IPS DF 19.7 (cell line): ENCODE measurements around the gene SEC14L1.
"Not testable (repeated sequence)": the region's sequence is repeated elsewhere in the genome, so short reads cannot be mapped to it uniquely, and the experiment has no call there.

Experiments used
- DNase-seq: peaks from one replicate; pipeline ENCODE4 v3.0.0-alpha.2; 2013; ENCODE audit warnings: low read depth, low spot score

Gene SEC14L1

DNA sequence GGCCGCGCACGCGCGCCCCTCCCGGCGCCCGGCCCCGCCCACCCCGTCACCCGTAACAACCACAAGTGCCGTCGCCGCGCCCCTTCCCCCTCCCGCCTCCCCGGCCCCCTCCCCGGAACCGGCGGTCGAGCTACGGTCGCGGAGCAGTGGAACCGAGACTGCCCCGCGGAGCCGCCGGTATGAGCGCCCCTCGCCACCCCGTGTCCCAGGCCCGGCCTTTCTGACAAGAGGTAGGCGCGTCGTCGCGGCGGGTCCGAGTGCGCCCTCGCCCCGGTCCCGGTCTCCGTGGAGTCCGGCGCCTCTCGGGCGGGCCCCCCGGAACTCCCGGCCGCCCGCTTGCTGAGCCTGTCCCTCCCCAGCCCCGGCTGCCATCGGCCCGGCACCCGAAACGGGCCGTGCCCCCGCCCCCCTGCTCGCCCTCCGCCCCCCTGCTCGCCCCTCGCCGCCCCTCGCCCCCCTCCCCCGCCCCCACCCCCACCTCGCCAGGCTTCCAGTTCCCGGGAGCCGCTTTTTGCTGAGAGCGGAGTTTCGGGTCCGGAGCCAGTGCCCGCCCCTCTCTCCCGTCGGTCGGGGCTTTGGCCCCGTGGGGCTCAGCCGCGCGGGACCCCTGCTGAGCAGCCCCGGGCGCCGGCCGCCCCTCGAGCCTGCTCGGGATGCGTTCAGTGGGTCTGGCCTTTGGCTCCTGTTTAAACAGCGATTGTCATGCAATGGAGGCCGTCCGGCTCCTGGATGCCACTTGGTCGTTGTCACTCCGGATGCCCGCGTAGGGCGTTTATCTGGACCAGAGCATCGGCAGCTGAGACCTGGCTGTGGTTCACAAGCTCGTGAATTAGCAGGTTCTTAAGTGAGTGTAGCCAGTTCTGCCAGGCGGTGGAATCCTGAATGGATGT, at the start of gene SEC14L1:
Gene SEC14L1 (plus strand): TSS at position 92 of the 890 bp plus-strand sequence. CDS start 2,628 bp downstream, outside the sequence.
- no peak for DNase-seq

DNA sequence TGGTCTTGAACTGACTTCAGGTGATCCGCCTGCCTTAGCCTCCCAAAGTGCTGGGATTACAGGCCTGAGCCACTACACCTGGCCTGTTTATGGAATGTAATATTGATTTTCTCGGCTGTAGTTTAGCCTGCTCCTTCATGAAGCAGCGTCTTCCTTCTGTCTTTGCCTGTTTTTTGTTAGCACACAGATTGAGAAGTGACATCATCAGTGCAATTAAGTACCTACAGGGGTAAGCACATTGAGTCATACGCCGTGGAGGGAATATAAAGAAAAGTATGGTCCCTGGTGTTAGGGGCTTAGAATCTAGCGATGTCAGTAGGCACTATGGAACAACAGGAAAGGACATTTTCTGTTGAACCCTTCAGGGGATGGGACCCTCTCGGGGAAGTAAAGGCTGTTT, 48.7 kb upstream of the SEC14L1 start:
- no peak for DNase-seq

DNA sequence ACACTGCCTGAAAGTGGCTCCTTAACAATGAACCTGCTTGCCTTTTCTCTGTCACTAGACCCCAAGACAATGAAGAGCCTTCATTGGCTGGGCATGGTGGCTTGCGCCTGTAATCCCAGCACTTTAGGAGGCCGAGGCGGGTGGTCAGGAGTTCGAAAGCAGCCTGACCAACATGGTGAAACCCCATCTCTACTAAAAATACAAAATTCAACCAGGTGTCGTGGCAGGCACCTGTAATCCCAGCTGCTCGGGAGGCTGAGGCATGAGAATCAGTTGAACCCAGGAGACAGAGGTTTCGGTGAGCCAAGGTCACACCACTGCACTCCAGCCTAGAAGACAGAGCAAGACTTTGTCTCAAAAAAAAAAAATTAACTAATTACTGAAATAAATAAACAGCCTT, 45.3 kb upstream of the SEC14L1 start:
- no peak for DNase-seq

DNA sequence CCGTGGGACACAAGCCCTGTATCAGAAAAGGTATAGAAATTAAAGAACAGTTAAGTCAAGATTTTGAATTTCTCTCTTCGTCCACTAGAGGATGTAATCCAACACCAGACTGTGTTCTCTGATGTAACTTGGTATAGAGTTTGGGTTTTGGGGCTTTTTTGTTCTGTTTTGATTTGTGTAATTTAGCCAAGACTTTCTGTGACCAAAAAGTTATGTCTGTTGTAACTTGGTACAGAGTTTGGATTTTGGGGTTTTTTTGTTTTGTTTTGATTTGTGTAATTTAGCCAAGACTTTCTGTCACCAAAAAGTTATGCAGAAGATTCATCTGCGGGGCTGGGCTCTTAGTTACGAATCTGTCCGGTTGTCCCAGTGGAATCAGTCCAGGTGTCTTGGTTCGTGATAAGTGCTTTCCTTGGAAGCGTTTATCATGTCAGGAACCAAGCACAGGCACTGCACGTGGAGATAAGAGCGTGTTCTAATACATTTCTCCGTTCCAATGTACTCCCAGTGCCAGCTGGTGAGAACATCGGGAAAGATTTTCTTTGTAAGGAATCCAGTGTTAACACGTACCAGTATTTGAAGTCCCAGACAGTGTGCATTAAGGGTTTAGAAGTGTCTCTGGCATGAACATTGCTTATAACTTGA, 44.1 kb upstream of the SEC14L1 start:
- DNase-seq, result no peak

DNA sequence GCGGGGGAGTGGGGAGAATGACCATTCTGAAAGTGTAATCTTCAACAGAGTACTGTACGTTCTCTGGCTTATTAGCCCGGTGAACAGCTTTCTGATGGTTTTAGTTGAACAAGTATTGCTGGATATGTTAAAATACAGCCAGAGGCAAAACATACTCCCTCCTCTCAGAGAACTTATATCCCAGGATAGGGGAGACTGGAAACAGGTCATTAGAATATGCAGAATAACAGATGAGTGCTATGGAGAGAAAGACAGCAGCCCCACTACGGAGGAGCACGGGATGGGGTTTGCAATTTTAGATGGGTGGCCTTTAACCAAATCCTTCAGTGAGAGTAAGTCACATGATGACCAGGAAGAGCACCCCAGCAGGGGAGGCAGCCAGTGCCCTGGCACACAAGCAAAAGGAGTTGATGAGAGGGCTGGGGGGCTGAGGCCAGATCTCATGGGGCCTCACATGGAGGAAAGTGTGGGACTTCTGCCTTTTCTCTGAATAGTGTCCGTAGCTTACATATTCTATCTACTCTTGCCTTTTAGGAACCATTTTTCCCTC, 43.1 kb upstream of the SEC14L1 start:
- no peak for DNase-seq

DNA sequence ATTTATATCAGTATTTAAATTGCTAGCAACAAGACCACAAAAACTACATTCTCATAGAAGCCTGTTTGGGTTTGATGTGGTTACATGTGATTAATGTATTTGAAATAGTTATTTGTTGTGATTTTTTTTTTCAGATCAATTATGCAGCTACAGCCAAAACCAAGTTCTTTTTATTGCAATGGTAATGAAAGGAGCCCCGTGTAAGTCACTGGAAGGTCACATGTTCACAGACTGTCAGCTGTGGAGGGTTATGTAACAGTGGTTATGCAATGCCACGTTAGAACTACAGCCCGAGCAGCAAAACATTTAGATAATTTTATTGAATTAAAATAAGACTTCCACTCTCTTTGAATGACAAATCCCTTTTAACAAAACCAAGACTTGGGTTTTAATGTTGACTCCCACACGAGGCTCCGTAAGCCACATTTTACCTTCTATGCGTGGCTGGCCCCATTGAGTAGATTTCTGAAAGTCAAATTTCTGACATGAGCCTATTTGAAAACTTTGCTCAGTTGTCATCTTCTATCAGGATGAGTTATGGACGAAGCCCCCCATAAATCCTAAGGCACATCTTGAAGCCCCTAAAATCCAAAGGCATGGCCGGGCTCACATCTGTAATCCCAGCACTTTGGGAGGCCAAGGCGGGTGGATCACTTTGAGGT, 41.8 kb upstream of the SEC14L1 start:
- DNase-seq, result no peak

DNA sequence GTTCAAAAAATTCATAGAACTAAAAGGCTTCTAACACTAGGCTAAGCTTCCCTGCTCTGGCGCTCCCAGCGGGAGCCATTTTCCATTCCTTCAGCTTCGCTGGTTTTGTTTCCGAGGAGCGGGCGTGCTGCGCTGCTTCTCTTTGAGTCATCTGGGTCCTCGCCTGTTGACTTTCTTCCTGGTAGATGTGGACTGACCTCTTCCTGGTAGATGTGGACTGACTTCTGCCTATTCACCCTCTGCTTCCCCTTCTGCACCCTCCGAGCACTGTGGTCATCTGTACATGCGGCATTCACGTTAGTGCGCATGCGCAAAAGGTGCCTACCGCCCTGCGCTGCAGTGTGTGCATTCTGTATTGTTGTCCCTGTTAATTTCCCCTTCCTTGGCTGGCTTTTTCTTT, 40.8 kb upstream of the SEC14L1 start:
- no peak for DNase-seq

DNA sequence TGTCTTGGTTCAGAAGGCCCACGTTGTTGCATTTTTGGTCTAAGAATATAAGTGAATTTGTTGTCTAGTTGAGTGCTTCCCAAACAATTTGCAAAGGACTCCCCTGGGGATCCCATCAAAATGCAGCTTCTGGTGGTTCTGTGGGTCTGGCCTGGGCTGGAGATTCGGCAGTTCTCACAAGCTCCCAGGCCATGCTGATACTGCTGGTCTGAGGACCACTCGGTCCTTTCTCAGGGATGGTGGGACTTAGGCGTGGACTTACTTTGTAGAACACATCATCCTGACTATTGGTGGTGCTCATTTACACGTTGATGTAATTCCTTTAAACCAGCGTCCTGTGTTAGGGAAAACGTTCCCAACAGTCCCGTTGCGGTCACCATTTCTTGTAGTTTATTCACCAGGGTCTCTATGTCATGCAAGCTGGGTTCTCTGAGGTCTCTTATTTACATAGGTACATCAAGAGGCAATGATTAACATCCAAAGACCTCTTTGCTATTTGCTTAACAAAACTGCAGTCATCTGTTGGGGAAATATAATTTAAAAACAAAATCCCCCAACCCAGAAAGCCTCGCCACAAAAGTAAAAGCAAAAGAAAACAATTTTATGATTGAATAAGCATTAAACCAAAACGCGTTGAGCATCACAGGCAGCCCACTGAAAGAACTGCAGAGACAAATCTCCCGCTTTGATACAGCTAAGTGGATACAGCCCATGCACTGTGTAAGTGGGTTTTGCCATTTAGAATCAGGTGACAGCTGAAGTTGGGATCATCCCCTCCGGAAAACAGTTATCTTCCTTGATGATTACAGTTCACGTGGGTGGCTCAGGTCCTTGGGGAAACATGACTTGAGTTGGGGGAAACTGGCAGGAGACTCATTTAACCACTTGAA, 39.0 kb upstream of the SEC14L1 start:
- DNase-seq, result no peak

DNA sequence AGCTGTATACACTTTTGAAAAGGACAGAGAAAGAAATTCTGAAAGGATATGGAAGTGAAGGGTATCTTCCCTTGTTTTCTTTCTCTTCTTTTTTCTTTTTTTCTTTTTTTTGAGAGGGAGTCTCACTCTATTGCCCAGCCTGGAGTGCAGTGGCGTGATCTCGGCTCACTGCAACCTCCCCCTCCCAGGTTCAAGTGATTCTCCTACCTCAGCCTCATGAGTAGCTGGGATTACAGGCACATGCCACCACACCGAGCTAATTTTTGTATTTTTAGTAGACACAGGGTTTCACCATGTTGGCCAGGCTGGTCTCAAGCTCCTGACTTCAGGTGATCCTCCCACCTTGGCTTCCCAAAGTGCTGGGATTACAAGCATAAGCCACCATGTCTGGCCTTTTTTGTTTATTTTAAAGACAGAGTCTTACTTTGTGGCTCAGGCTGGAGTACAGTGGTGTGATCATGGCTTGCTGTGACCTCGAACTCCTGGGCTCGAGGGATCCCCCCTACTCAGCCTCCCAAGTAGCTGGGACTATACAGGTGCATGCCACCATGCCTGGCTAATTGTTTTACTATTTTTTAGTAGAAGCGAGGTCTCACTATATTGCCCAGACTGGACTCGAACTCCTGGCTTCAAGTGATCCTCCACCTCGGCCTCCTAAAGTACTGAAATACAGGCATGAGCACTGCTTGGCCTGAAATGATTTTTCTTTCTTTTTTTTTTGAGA, 38.2 kb upstream of the SEC14L1 start:
- DNase-seq, result not testable (repeated sequence)

DNA sequence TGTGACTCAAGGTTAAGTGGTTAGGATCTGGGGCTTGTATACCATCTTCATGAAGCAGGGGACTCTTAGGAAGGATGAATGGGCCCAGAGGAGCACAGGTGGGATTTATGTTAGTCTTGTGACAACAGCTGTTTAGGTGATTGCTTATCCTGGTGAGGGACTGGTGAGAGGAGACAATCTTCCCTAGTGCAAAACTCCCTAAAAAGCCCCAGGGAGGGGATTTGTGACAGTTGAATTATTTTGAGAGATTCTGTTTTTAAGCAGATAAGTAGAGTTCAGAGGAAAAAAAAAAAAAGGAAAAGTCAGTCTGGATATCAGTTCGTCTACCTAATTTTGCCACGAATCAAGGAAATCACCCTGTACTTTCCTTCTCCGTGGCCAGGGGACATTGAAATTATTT, 35.1 kb upstream of the SEC14L1 start:
- no peak for DNase-seq

DNA sequence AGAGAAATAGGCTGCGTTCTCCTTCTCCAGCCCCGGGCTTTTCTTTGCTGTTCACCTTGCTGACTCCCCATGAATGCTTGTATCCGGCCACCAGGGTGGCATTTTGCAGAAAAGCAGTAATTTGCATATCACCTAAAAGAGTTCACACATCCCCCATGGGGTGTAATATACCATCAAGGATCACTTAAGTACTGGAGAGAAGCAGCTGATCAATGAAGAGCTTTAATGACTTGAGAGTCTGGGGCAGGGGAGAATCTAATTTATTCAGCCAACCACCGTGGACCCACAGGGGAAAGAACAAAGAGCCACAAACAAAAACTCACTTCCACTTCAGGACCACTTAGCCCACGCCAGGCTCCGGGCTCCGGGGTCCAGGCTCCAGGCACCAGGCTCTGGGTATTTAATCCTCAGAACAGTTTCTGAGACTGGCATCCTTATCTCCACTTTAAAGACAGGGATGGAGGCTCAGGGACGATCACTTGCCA, 33.9 kb upstream of the SEC14L1 start:
- peak; percentile 23 for DNase-seq

DNA sequence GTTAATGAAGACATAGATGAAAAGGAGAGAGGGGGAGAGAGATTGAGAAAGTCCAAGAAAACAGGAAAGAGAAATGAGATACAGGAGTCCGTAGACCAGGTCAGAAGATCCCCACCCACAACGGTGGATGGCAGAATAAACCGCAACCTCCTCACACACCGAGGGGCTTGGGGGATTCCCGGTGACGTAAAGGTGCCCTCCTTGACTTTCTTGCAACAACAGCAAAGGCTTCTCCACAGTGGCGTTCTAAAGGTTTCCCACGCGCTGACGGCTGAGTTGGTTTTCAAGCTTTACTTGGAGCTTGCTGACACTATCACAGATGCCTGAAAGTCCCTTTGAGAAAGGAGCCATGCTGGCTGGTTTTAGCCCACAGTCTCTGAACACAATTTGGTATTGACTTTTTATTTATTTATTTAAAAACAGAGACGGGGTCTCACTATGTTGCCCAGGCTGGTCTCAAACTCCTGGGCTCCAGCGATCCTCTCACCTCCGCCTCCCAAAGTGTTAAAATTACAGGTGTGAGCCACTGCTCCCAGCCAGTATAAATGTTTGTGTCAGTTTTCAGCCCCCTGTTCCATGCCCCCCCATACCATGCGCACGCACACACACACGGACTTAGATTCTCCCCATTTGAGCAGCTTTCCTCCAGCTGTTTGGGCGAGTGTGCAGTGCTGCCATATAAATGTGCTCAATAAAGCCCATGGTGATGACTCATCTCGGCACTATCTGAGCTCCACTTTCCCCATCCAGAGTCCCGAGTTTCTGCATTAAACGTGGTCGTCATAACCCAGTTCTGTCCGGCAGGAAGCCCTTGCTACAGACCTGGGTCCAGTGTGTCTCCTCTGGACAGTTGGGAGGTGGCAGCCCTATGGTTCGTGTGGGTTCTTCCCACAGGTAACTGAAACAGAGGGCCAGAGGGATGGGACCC, 33.0 kb upstream of the SEC14L1 start:
- no peak for DNase-seq

DNA sequence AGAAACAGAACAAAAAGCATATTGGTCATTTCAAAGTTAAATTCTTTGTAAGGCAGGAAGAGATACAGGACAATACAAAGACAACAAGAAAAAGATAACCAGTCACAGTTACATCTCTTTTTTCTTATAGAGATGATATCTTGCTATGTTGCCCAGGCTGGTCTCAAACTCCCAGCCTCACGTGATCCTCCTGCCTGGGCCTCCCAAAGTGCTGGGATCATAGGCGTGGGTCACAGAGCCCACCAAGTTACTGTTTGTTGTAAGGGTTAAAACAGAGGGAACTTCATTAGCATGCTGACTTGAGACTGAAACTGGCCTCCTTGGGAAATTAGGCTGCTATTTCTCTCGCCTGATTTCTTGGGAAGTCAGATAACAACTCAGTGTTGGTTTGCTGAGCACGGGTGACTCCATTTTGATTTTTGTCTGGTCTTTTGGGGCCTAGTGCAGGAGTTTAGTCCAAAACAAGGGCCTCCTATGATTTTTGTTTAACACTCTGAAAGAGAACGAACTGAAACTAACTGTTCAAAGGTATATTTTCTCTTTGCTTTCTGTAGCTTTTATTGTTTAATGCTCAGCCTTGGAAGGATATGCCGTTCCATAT, 31.5 kb upstream of the SEC14L1 start:
- no peak for DNase-seq

DNA sequence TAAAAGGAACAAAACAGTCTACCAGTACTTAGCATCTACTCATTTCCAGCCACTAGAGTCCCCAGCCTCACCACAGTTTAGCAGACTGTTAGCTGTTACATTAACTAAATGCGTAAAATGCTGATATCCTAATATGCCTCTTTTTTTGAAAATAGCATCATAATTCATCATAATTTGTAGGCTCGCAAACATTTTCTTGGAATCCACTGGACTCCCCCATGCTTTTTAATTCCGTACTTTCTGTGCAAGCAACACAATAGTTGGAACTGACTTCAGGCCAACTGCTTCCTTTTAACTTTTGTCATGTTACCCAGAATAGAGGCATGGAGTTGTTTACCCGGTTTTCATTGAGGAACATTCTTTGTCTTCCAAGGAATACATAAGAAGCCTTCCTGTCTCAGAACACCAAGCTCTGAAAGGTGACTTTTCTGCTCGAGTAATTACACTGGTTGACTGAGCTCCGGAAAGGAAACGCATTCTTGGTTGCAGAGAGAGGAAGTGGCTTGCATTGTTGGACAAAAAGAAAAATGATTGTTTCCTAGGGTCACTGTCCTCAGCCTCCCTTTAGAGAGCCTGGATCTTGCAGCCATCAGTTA, 30.9 kb upstream of the SEC14L1 start:
- DNase-seq, result no peak

DNA sequence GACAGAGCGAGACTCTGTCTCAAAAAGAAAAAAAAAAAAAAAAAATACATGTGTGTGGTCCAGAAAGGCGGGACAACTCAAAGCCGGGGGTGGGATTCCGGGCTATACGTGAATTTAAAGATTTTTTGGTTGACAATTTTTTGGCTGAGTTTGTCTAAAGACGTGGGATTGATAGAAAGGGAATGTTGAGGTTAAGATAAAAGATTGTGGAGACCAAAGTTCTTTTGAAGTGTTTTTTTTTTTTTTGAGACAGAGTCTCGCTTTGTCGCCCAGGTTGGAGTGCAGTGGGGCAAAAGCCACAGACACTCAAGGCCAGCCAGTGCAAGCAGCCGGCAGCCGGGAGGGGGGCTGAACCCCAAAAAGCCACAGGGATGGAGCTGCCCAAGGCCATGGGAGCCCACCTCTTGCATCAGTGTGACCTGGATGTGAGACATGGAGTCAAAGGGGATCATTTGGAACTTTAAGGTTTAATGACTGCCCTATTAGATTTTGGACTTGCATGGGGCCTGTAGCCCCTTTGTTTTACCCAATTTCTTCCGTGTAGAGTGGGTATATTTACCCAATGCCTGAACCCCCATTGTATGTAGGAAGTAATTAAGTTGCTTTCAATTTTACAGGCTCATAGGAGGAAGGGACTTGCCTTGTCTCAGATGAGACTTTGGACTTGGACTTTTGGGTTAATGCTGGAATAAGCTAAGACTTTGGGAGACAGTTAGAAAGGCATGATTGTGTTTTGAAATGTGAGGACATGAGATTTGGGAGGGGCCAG, 29.4 kb upstream of the SEC14L1 start:
- DNase-seq, result not testable (repeated sequence)

DNA sequence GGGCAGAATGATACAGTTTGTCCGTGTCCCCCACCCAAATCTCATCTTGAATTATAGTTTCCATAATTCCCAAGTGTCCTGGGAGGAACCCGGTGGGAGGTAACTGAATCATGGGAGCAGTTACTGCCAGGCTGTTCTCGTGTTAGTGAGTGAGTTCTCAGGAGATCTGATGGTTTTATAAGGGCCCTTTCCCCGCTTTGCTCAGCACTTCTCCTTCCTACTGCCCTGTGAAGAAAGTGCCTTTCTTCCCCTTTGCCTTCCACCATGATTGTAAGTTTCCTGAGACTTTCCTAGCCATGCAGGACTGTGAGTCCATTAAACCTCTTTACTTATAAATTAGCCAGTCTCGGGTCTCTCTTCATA, 28.9 kb upstream of the SEC14L1 start:
- DNase-seq, result no peak

DNA sequence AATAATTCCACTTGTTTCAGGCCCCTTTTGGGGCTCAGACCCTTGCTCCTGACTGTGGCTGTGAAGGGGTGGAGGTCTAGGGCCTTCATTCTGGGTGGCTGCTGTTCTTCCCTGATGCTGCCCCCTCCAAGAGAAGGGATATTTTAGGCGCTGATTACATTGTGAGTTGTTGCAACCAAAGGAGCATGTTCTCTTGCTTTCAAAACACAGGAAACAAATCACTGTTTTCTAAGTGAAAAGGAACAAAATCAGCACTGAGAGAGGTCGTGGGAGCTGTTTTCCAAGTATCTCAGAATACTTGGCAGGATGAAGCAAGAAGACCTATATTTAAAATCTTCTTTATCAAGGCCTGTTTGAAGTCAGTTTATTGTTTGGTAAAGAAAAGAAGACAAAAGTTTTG, 25.3 kb upstream of the SEC14L1 start:
- no peak for DNase-seq

DNA sequence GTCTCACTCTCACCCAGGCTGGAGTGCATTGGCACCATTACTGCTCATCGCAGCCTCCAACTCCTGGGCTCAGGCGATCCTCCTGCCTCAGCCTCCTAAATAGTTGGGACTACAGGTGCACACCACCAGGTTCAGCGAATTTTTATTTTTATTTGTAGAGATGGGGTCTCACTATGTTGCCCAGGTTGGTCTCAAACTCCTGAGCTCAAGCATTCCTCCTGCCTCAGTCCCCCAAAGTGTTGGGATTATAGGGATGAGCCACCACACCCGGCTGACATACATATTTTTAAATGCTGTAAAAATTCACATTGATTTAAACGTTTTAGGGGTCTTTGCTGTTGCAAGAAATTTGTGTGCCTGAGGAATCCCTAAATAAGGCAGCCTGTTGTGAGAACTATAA, 24.8 kb upstream of the SEC14L1 start:
- no peak for DNase-seq
